ENCODE measurements around the gene ATXN1. TPM values are rescaled to one million over a fixed set of nuclear protein-coding genes. Genes with fewer than 3 reads are reported as not detected.

ATXN1 gene
- total RNA-seq, 1 donor from 2014 or later, result 59.8 TPM

DNA sequence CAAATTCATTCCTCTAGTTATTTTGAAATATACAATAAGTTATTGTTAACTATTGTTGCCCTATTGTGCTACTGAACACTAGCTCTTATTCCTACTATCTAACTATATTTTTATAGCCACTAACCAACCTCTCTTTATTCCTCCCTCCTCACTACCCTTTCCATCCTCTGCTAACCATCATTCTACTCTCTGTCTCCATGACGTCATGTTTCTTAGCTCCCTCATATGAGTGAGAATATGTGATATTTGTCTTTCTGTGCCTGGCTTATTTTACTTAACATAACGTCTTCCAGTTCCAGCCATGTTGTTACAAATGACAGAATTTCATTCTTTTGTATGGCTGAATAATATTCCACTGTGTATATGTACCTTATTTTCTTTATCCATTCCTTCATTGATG, 95.3 kb downstream of the ATXN1 start:
- ChIA-PET POLR2A (no interaction called here), CTCF (interaction anchor here (1.4 kb wide), 1 partner anchor 63 kb away, joined by 3 read pairs; no protein-coding TSS in a partner anchor)
- peaks cover 21% of the 10 kb centered on the region for H3K4me1 Mint-ChIP-seq
- H3K36me3 Mint-ChIP-seq (ENCODE audit: low read depth), result no peaks in the 10 kb centered on the region
- no peak for DNase-seq
- ATAC-seq (ENCODE audit: low read depth), result no peak
- intact Hi-C loops (cut with micrococcal nuclease), result no loop called here
- no peak overlapping the region for H3K4me3 Mint-ChIP-seq
- H3K9me3 Mint-ChIP-seq, result peaks cover 6% of the 10 kb centered on the region
- no peak overlapping the region for H3K27ac Mint-ChIP-seq
- TF ChIP-seq, protein P1, sequence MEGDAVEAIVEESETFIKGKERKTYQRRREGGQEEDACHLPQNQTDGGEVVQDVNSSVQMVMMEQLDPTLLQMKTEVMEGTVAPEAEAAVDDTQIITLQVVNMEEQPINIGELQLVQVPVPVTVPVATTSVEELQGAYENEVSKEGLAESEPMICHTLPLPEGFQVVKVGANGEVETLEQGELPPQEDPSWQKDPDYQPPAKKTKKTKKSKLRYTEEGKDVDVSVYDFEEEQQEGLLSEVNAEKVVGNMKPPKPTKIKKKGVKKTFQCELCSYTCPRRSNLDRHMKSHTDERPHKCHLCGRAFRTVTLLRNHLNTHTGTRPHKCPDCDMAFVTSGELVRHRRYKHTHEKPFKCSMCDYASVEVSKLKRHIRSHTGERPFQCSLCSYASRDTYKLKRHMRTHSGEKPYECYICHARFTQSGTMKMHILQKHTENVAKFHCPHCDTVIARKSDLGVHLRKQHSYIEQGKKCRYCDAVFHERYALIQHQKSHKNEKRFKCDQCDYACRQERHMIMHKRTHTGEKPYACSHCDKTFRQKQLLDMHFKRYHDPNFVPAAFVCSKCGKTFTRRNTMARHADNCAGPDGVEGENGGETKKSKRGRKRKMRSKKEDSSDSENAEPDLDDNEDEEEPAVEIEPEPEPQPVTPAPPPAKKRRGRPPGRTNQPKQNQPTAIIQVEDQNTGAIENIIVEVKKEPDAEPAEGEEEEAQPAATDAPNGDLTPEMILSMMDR (IDR thresholded peaks at IDR 0.05), result no peak
- H3K27me3 Mint-ChIP-seq, result no peaks in the 10 kb centered on the region

DNA sequence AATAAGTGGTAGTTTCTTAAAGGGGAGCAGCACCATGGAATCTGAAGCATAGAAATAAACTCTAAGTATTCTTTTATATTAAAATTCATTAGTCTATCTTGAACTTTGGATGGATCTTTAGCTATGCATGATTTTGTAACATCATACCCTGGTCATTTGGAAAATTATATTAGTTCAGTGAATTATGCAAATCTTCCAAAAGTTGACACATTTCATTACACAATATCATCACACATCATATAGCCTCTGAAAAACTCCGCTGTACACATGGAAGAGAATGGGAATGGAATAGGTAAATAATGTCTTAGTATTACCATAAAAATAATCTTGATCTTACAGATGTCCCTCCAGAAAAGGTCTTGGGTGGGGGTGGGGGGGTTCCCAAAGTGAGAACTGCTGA, 96.1 kb downstream of the ATXN1 start:
- ChIA-PET POLR2A (no interaction called here), CTCF (interaction anchor here (1.4 kb wide), 1 partner anchor 63 kb away, joined by 3 read pairs; no protein-coding TSS in a partner anchor)
- Mint-ChIP-seq H3K27ac (no peak overlapping the region), H3K9me3 (peaks cover 6% of the 10 kb centered on the region), H3K4me3 (no peak overlapping the region), H3K36me3 (ENCODE audit: low read depth) (no peaks in the 10 kb centered on the region), H3K27me3 (no peaks in the 10 kb centered on the region), H3K4me1 (peaks cover 14% of the 10 kb centered on the region)
- DNase-seq (no peak), ATAC-seq (ENCODE audit: low read depth) (no peak)
- intact Hi-C loops (cut with micrococcal nuclease), result no loop called here
- TF ChIP-seq, protein P1 (IDR thresholded peaks at IDR 0.05), result no peak

DNA sequence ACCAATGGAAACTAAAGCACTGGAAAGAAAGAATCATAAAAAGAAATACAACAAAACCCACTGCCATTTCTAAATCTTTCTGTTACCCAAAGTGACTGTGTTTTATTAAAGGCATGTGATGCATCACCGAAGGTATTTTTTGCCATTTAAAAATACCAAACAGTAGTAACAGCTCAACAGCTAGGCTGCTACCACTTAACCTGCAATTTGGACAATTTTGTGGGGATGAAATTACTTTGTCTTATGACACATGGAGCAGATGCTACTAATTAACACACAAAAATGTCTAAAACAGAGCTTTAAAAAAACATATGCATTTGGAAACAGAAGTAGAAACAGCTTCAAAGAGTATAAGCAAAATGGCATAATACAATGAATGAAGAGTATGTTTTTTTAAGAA, 97.4 kb downstream of the ATXN1 start:
- H3K36me3 Mint-ChIP-seq (ENCODE audit: low read depth), result no peaks in the 10 kb centered on the region
- no peak overlapping the region for H3K27ac Mint-ChIP-seq
- H3K27me3 Mint-ChIP-seq, result no peaks in the 10 kb centered on the region
- ChIA-PET POLR2A (interaction anchor here (0.7 kb wide), 1 partner anchor 95 kb away, joined by 3 read pairs; no protein-coding TSS in a partner anchor), CTCF (interaction anchor here (0.8 kb wide), 1 partner anchor 99 kb away, joined by 3 read pairs; no protein-coding TSS in a partner anchor)
- ATAC-seq (ENCODE audit: low read depth), result no peak
- DNase-seq, result no peak
- H3K4me1 Mint-ChIP-seq, result peaks cover 16% of the 10 kb centered on the region
- TF ChIP-seq, protein P1 (IDR thresholded peaks at IDR 0.05), result no peak
- H3K9me3 Mint-ChIP-seq, result peaks cover 6% of the 10 kb centered on the region
- no peak overlapping the region for H3K4me3 Mint-ChIP-seq
- intact Hi-C loops (cut with micrococcal nuclease), result no loop called here

DNA sequence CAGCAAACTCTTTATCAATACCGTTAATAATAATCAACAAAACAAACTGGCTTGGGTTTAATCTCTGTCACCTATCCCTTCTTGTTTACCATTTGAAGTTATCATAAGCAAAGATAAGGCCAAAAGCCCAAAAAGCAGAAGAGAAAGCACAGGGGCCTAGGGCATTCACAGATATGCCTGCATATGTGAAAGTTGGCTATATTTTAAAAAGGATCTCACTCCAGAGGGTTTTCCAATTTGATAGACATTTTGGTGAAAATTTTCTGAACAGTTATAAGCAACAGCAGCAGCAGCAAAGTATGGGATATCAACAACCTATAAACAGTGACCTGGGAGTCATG, 101.1 kb downstream of the ATXN1 start:
- CTCF ChIA-PET, result no interaction called here
- POLR2A ChIA-PET, result no interaction called here
- Mint-ChIP-seq H3K36me3 (ENCODE audit: low read depth) (peaks cover 4% of the 10 kb centered on the region), H3K27ac (peak overlapping the region; percentile 8), H3K27me3 (no peaks in the 10 kb centered on the region), H3K4me3 (no peak overlapping the region), H3K4me1 (peaks cover 33% of the 10 kb centered on the region), H3K9me3 (peaks cover 6% of the 10 kb centered on the region)
- no peak for ATAC-seq (ENCODE audit: low read depth)
- DNase-seq, result no peak
- intact Hi-C loops (cut with micrococcal nuclease), result no loop called here
- TF ChIP-seq, protein P1 (IDR thresholded peaks at IDR 0.05), result no peak

DNA sequence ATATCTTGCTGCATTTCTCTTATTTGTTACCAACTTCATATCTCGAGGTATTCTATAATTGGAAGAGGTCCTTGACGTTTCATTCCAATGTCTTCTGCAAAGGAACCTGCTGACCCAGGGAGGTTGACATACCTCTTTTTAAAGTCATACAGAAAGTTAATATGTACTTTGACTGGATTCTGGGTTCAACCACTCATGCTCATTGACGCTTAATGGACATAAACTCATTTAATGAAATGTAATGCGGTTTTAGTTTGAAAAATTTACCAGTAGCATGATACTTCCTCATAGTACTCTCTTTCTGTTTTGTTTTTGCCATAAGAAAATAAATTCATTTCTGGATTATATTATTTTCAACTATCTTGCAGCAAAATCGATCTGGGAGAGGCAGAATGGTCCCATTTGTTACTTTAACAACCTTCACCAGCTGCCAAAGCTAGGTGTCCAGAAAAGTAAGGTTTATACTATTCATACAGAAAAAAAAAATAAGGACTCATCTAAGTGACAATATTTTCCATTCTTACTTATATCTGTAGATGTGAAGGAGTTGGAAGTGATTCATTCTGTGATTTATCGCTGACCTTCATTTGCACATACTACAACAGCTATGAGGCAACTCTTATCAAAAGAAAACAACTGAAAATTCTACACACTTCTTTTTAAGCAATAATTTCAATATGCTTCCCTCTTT, 101.6 kb downstream of the ATXN1 start:
- H3K27me3 Mint-ChIP-seq, result no peaks in the 10 kb centered on the region
- H3K9me3 Mint-ChIP-seq, result peaks cover 6% of the 10 kb centered on the region
- peaks cover 36% of the 10 kb centered on the region for H3K4me1 Mint-ChIP-seq
- peak overlapping the region; percentile 13 for H3K4me3 Mint-ChIP-seq
- no peak for ATAC-seq (ENCODE audit: low read depth)
- POLR2A ChIA-PET, result no interaction called here
- DNase-seq, result no peak
- peak overlapping the region; percentile 8 for H3K27ac Mint-ChIP-seq
- TF ChIP-seq, protein P1 (IDR thresholded peaks at IDR 0.05), result no peak
- CTCF ChIA-PET, result no interaction called here
- peaks cover 6% of the 10 kb centered on the region for H3K36me3 Mint-ChIP-seq (ENCODE audit: low read depth)
- intact Hi-C loops (cut with micrococcal nuclease), result loop anchor here (2.0 to 5.0 kb wide), 5 partner anchors 19 to 147 kb away; no protein-coding TSS in a partner anchor

Measured in activated B cell treated with CpG ODN at 0.5 μM for 24 hours (primary cell).